ENCODE results near the gene RBM47.
"Not testable (repeated sequence)": the region's sequence is repeated elsewhere in the genome, so short reads cannot be mapped to it uniquely, and the experiment has no call there.

RBM47 gene

GRCh38 chr4:40531636-40532023 is 98.0 kb downstream of the RBM47 start:
- no peak for DNase-seq (ENCODE audit: low read depth in 2 of 2)

GRCh38 chr4:40530961-40531635 is 98.6 kb downstream of the RBM47 start:
- DNase-seq (ENCODE audit: low read depth in 2 of 2): no peak

GRCh38 chr4:40526741-40527140 is 102.9 kb downstream of the RBM47 start:
- DNase-seq (ENCODE audit: low read depth in 2 of 2): no peak

GRCh38 chr4:40525752-40526598 is 103.7 kb downstream of the RBM47 start:
- DNase-seq (ENCODE audit: low read depth in 2 of 2): no peak

GRCh38 chr4:40524366-40525041 is 105.2 kb downstream of the RBM47 start:
- DNase-seq (ENCODE audit: low read depth in 2 of 2): no peak

GRCh38 chr4:40523581-40523980 is 106.1 kb downstream of the RBM47 start:
- no peak for DNase-seq (ENCODE audit: low read depth in 2 of 2)

- DNase-seq (ENCODE audit: low read depth in 2 of 2): no peak
Measured at GRCh38 chr4:40521957-40522356, 107.7 kb downstream of the RBM47 start.

- no peak for DNase-seq (ENCODE audit: low read depth in 2 of 2)
Measured at GRCh38 chr4:40520533-40520932, 109.1 kb downstream of the RBM47 start.

GRCh38 chr4:40517081-40517480 is 112.6 kb downstream of the RBM47 start:
- DNase-seq (ENCODE audit: low read depth in 2 of 2): not testable (repeated sequence)

GRCh38 chr4:40516651-40517050 is 113.0 kb downstream of the RBM47 start:
- DNase-seq (ENCODE audit: low read depth in 2 of 2): no peak

- no peak for DNase-seq (ENCODE audit: low read depth in 2 of 2)
Measured at GRCh38 chr4:40515398-40516293, 114.0 kb downstream of the RBM47 start.

GRCh38 chr4:40515037-40515397 is 114.6 kb downstream of the RBM47 start:
- DNase-seq (ENCODE audit: low read depth in 2 of 2): no peak

GRCh38 chr4:40514497-40514951 is 115.1 kb downstream of the RBM47 start:
- DNase-seq (ENCODE audit: low read depth in 2 of 2): no peak

GRCh38 chr4:40511036-40511614 is 118.5 kb downstream of the RBM47 start:
- no peak for DNase-seq (ENCODE audit: low read depth in 2 of 2)

- no peak for DNase-seq (ENCODE audit: low read depth in 2 of 2)
Measured at GRCh38 chr4:40507977-40508376, 121.7 kb downstream of the RBM47 start.

- no peak for DNase-seq (ENCODE audit: low read depth in 2 of 2)
Measured at GRCh38 chr4:40506492-40506891, 123.2 kb downstream of the RBM47 start.

- DNase-seq (ENCODE audit: low read depth in 2 of 2): no peak
Measured at GRCh38 chr4:40506066-40506465, 123.6 kb downstream of the RBM47 start.

GRCh38 chr4:40502934-40503333 is 126.7 kb downstream of the RBM47 start:
- DNase-seq (ENCODE audit: low read depth in 2 of 2): no peak

GRCh38 chr4:40502220-40502619 is 127.4 kb downstream of the RBM47 start:
- no peak for DNase-seq (ENCODE audit: low read depth in 2 of 2)

GRCh38 chr4:40500781-40501180 is 128.9 kb downstream of the RBM47 start:
- no peak for DNase-seq (ENCODE audit: low read depth in 2 of 2)

- DNase-seq (ENCODE audit: low read depth in 2 of 2): no peak
Measured at GRCh38 chr4:40493160-40493559, 136.5 kb downstream of the RBM47 start.
